Smooth muscle cell (in vitro differentiated cells): ENCODE results near the gene ST3GAL2. TPM values are rescaled to one million over a fixed set of nuclear protein-coding genes. Genes with fewer than 3 reads are reported as not detected.

Experiments used
- DNase-seq: peaks from one replicate; lab custom pipeline; 2025; ENCODE audit not compliant: unreplicated experiment; lab: John Stamatoyannopoulos, UW
- H2AFZ ChIP-seq: fragments of 200-600 bp; sonication (generic); 2 replicates; pipeline ENCODE4 v1.6.0; 2016; ENCODE audit warnings: antibody characterized with exemption, low read depth, mild to moderate bottlenecking
- H3F3A ChIP-seq: fragments of 200-600 bp; sonication (generic); 2 replicates; pipeline ENCODE4 v1.6.0; 2017; ENCODE audit warnings: antibody characterized with exemption, low read depth
- H3K27ac ChIP-seq: fragments of 200-600 bp; sonication (generic); 2 replicates; pipeline ENCODE4 v1.5.1; 2016; ENCODE audit warnings: low read depth, mild to moderate bottlenecking
- H3K27me3 ChIP-seq: fragments of 200-600 bp; sonication (generic); 2 replicates; pipeline ENCODE4 v1.6.1; 2016; ENCODE audit warnings: low read depth, mild to moderate bottlenecking
- H3K36me3 ChIP-seq: fragments of 200-600 bp; sonication (generic); 2 replicates; pipeline ENCODE4 v1.5.1; 2016; ENCODE audit warnings: low read depth
- H3K4me1 ChIP-seq: fragments of 200-600 bp; sonication (generic); 2 replicates; pipeline ENCODE4 v1.5.1; 2016; ENCODE audit warnings: low read depth
- H3K4me2 ChIP-seq: fragments of 200-600 bp; sonication (generic); 2 replicates; pipeline ENCODE4 v1.6.0; 2016; ENCODE audit warnings: mild to moderate bottlenecking
- H3K4me3 ChIP-seq: fragments of 200-600 bp; sonication (generic); 2 replicates; pipeline ENCODE4 v1.5.1; 2016; ENCODE audit warnings: mild to moderate bottlenecking
- H3K79me2 ChIP-seq: fragments of 200-600 bp; sonication (generic); 2 replicates; pipeline ENCODE4 v1.6.0; 2016; ENCODE audit warnings: low read depth, mild to moderate bottlenecking
- H3K9ac ChIP-seq: fragments of 200-600 bp; sonication (generic); 2 replicates; pipeline ENCODE4 v1.6.0; 2016; ENCODE audit warnings: low read depth
- H3K9me3 ChIP-seq: fragments of 200-600 bp; sonication (generic); replicated peaks from 2 replicates; pipeline ENCODE4 v1.5.1; 2016; ENCODE audit warnings: low read depth
- H4K20me1 ChIP-seq: fragments of 200-600 bp; sonication (generic); 2 replicates; pipeline ENCODE4 v1.6.0; 2016; ENCODE audit warnings: low read depth
- CTCF ChIP-seq: fragments of 200-600 bp; sonication (generic); IDR thresholded peaks from 2 replicates; pipeline ENCODE4 v1.5.1; 2017; ENCODE audit warnings: borderline replicate concordance, mild to moderate bottlenecking, antibody characterized with exemption; ENCODE audit not compliant: insufficient read depth, poor library complexity, severe bottlenecking
- WGBS: methylation state at CpG from one replicate; pipeline ENCODE4 v1.1.7; 2016; ENCODE audit warnings: low lambda C conversion rate; 5-methylcytosine and 5-hydroxymethylcytosine counted together
- polyA plus RNA-seq: library from polyadenylated mRNA; unstranded; fragments of >200 nt; fragmentation: Nextera tagmentation; extraction: Ambion mirVana; gene quantifications from 2 replicates; pipeline ENCODE4 v1.2.1, GENCODE V29; 2016
- total RNA-seq: library from RNA; depleted of rRNA; stranded (reverse); fragments of >200 nt; gene quantifications from 2 replicates; pipeline ENCODE4 v1.2.3, GENCODE V29; 2014

The ST3GAL2 gene
- total and polyA plus RNA-seq, 2 experiments from 2014 or later: 32.5 to 42.3 TPM

- no peak for TF ChIP-seq CTCF
- no peak overlapping the region for H3K27ac ChIP-seq
- no peaks in the 10 kb centered on the region for H3K4me1 ChIP-seq
- H4K20me1 ChIP-seq: no peaks in the 10 kb centered on the region
- H2AFZ ChIP-seq: no peak overlapping the region
- H3K4me2 ChIP-seq: no peak overlapping the region
- no peaks in the 10 kb centered on the region for H3K36me3 ChIP-seq
- H3F3A ChIP-seq: peaks cover 5% of the 10 kb centered on the region
- H3K79me2 ChIP-seq: no peaks in the 10 kb centered on the region
- no peak overlapping the region for H3K9ac ChIP-seq
- no peaks in the 10 kb centered on the region for H3K9me3 ChIP-seq
- DNase-seq: no peak
- no peaks in the 10 kb centered on the region for H3K27me3 ChIP-seq
- WGBS: 93% methylated on average over 28 of the region's 28 CpGs
- no peak overlapping the region for H3K4me3 ChIP-seq
Observed at GRCh38 chr16:70472786-70473433, 34.0 kb upstream of the ST3GAL2 start.

- no peak for DNase-seq
- WGBS: 88% methylated on average over 17 of the region's 17 CpGs
- no peaks in the 10 kb centered on the region for H3K9me3 ChIP-seq
Observed at GRCh38 chr16:70470927-70471341, 32.0 kb upstream of the ST3GAL2 start.

GRCh38 chr16:70470141-70470926 is 31.4 kb upstream of the ST3GAL2 start:
- no peaks in the 10 kb centered on the region for H3K36me3 ChIP-seq
- no peak for DNase-seq
- H3K4me1 ChIP-seq: no peaks in the 10 kb centered on the region
- no peaks in the 10 kb centered on the region for H3K79me2 ChIP-seq
- no peak overlapping the region for H3K27ac ChIP-seq
- no peaks in the 10 kb centered on the region for H3K27me3 ChIP-seq
- H3K9me3 ChIP-seq: no peaks in the 10 kb centered on the region
- 94% methylated on average over 10 of the region's 10 CpGs for WGBS
- no peak overlapping the region for H2AFZ ChIP-seq
- TF ChIP-seq CTCF: no peak
- H3K4me3 ChIP-seq: no peak overlapping the region
- no peaks in the 10 kb centered on the region for H3F3A ChIP-seq
- no peak overlapping the region for H3K9ac ChIP-seq
- no peak overlapping the region for H3K4me2 ChIP-seq
- H4K20me1 ChIP-seq: no peaks in the 10 kb centered on the region

More at GRCh38 chr16:70470927-70471341, 32.0 kb upstream of the ST3GAL2 start:
- H3K36me3 ChIP-seq: no peaks in the 10 kb centered on the region
- TF ChIP-seq CTCF: peak; percentile 24
- no peak overlapping the region for H2AFZ ChIP-seq
- H3K4me1 ChIP-seq: no peaks in the 10 kb centered on the region
- no peak overlapping the region for H3K27ac ChIP-seq
- no peaks in the 10 kb centered on the region for H3F3A ChIP-seq
- H3K9ac ChIP-seq: no peak overlapping the region
- no peaks in the 10 kb centered on the region for H3K79me2 ChIP-seq
- H3K27me3 ChIP-seq: no peaks in the 10 kb centered on the region
- H3K4me2 ChIP-seq: no peak overlapping the region
- H3K4me3 ChIP-seq: no peak overlapping the region
- no peaks in the 10 kb centered on the region for H4K20me1 ChIP-seq
